Neural cell (in vitro differentiated cells): ENCODE data around the gene HECW1. TPM values are rescaled to one million over a fixed set of nuclear protein-coding genes. Genes with fewer than 3 reads are reported as not detected.

Experiments used
- H2AFZ ChIP-seq: fragments of 200-600, 300-800 bp; sonication (generic), shearing (Covaris generic); 2 replicates; pipeline ENCODE4 v1.6.0; 2014; ENCODE audit warnings: low read depth, mild to moderate bottlenecking, antibody characterized with exemption, low read length, moderate library complexity
- H3F3A ChIP-seq: fragments of 200-600 bp; shearing (Covaris generic); 2 replicates; pipeline ENCODE4 v1.6.1; 2016; ENCODE audit warnings: mild to moderate bottlenecking, moderate library complexity, mixed read lengths, antibody characterized with exemption, low read length; ENCODE audit not compliant: insufficient read depth, poor library complexity, severe bottlenecking
- H3K27ac ChIP-seq: fragments of 200-600, 300-800 bp; sonication (generic), shearing (Covaris generic); 2 replicates; pipeline ENCODE4 v1.5.1; 2014; ENCODE audit warnings: mild to moderate bottlenecking, low read length, moderate library complexity
- H3K27me3 ChIP-seq: fragments of 300-800, 200-600 bp; sonication (generic), shearing (Covaris generic); 2 replicates; pipeline ENCODE4 v1.6.0; 2014; ENCODE audit warnings: mild to moderate bottlenecking, low read depth, low read length, moderate library complexity; ENCODE audit not compliant: insufficient read depth
- H3K36me3 ChIP-seq: fragments of 300-800, 200-600 bp; sonication (generic), shearing (Covaris generic); 2 replicates; pipeline ENCODE4 v1.5.1; 2014; ENCODE audit warnings: mild to moderate bottlenecking, antibody characterized with exemption, low read length, moderate library complexity; ENCODE audit not compliant: insufficient read depth
- H3K4me2 ChIP-seq: fragments of 300-800, 200-600 bp; sonication (generic), shearing (Covaris generic); 2 replicates; pipeline ENCODE4 v1.6.0; 2014; ENCODE audit warnings: mild to moderate bottlenecking, low read length
- H3K4me3 ChIP-seq: fragments of 300-800, 200-600 bp; sonication (generic), shearing (Covaris generic); 2 replicates; pipeline ENCODE4 v1.5.1; 2014; ENCODE audit warnings: mild to moderate bottlenecking, low read length, moderate library complexity
- H3K79me2 ChIP-seq: fragments of 200-600 bp; shearing (Covaris generic); replicated peaks from 2 replicates; pipeline ENCODE4 v1.6.0; 2014; ENCODE audit warnings: mild to moderate bottlenecking, low read length, moderate library complexity; ENCODE audit not compliant: insufficient read depth
- H3K9ac ChIP-seq: fragments of 300-800, 200-600 bp; sonication (generic), shearing (Covaris generic); 2 replicates; pipeline ENCODE4 v1.6.1; 2016; ENCODE audit warnings: mild to moderate bottlenecking, low read length, mixed read lengths
- H3K9me2 ChIP-seq: fragments of 200-600 bp; shearing (Covaris generic); 2 replicates; pipeline ENCODE4 v1.6.1; 2016; ENCODE audit warnings: mild to moderate bottlenecking, low read length, mixed read lengths; ENCODE audit not compliant: insufficient read depth
- H3K9me3 ChIP-seq: fragments of 200-600, 300-800 bp; sonication (generic), shearing (Covaris generic); 2 replicates; pipeline ENCODE4 v1.6.1; 2016; ENCODE audit warnings: mild to moderate bottlenecking, mixed run types, low read length, moderate library complexity, mixed read lengths
- H4K20me1 ChIP-seq: fragments of 200-600 bp; shearing (Covaris generic); 2 replicates; pipeline ENCODE4 v1.6.1; 2016; ENCODE audit warnings: mild to moderate bottlenecking, mixed run types; ENCODE audit not compliant: insufficient read depth
- CTCF ChIP-seq: fragments of 450-650 bp; IDR thresholded peaks from 2 replicates; pipeline ENCODE4 v1.5.1; 2014; ENCODE audit warnings: antibody characterized with exemption, mild to moderate bottlenecking, moderate library complexity; ENCODE audit not compliant: poor library complexity, severe bottlenecking
- EP300 ChIP-seq: fragments of 450-650 bp; conservative IDR thresholded peaks from 2 replicates; pipeline ENCODE4 v1.6.1; 2014; ENCODE audit warnings: antibody characterized with exemption, mild to moderate bottlenecking, moderate library complexity; ENCODE audit not compliant: poor library complexity, severe bottlenecking
- EZH2 ChIP-seq: fragments of 200-600, 300-800 bp; shearing (Covaris generic), sonication (generic); IDR thresholded peaks from 2 replicates; pipeline ENCODE4 v1.6.1; 2014; ENCODE audit warnings: antibody characterized with exemption, low read length, borderline replicate concordance, mild to moderate bottlenecking; ENCODE audit not compliant: insufficient read depth, poor library complexity, severe bottlenecking
- MXI1 ChIP-seq: fragments of 450-650 bp; conservative IDR thresholded peaks from 2 replicates; pipeline ENCODE4 v1.6.1; 2014; ENCODE audit warnings: antibody characterized with exemption, mild to moderate bottlenecking; ENCODE audit not compliant: poor library complexity, severe bottlenecking
- POLR2AphosphoS5 ChIP-seq: IDR thresholded peaks from 2 replicates; pipeline ENCODE4 v1.6.1; 2012
- RAD21 ChIP-seq: fragments of 450-650 bp; conservative IDR thresholded peaks from 2 replicates; pipeline ENCODE4 v1.6.1; 2014; ENCODE audit warnings: antibody characterized with exemption, mild to moderate bottlenecking, moderate library complexity
- SMC3 ChIP-seq: fragments of 450-650 bp; conservative IDR thresholded peaks from 2 replicates; pipeline ENCODE4 v1.6.1; 2014; ENCODE audit warnings: antibody characterized with exemption, mild to moderate bottlenecking, moderate library complexity; ENCODE audit not compliant: poor library complexity
- TAF1 ChIP-seq: IDR thresholded peaks from 2 replicates; pipeline ENCODE4 v1.6.1; 2012; ENCODE audit warnings: low read depth
- polyA plus RNA-seq: library from polyadenylated mRNA; depleted of rRNA; stranded (reverse); fragments of >200 nt; gene quantifications from 2 replicates; pipeline ENCODE4 v1.2.3, GENCODE V29; 2014
- TF ChIP-seq, protein P1 (sequence below): IDR thresholded peaks from 2 replicates; pipeline ENCODE4 v1.6.1; 2012; ENCODE audit warnings: borderline replicate concordance

Gene HECW1
- polyA plus RNA-seq, 1 donor from 2014 or later = 13.8 TPM

DNA sequence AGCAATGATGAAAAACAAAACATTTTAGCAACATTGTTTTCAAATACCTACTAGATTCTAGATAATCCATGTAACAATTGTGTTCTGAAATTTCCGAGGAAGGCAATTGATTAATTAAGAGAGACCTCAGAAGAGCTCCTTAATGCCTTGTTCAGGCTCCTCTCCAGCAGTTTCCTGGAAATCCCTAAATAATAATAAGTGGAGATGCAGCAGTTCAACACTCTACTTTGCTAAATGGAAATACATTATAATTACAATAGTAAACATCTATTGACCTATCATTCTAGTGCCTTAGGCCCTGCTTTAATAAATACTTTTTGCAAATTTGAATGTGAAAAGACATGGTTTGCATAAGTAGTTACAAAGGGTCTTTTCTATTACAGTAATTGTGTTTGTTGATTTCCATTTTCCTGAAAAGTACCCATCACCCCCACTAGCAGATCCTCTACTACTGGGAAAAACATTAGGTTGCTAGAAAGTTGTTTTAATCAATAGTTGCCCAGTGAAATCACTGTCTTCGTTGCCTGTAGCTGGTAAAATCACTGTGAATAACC lies 283.8 kb downstream of the HECW1 start (continued):
- no peak for TF ChIP-seq MXI1

GRCh38 chr7:43398831-43399230 lies 286.4 kb downstream of the HECW1 start:
- no peak overlapping the region for H3K9ac ChIP-seq
- H3K9me3 ChIP-seq = no peaks in the 10 kb centered on the region
- no peaks in the 10 kb centered on the region for H3K27me3 ChIP-seq
- H4K20me1 ChIP-seq = no peaks in the 10 kb centered on the region
- H3K9me2 ChIP-seq = no peaks in the 10 kb centered on the region
- H3K4me3 ChIP-seq = no peak overlapping the region
- no peaks in the 10 kb centered on the region for H3K79me2 ChIP-seq
- H3K36me3 ChIP-seq = peaks cover 3% of the 10 kb centered on the region
- no peak for TF ChIP-seq EZH2
- no peak for TF ChIP-seq TAF1
- H3K27ac ChIP-seq = no peak overlapping the region
- H2AFZ ChIP-seq = no peak overlapping the region
- no peak overlapping the region for H3K4me2 ChIP-seq
- H3F3A ChIP-seq = no peaks in the 10 kb centered on the region

GRCh38 chr7:43405948-43406347 lies 293.5 kb downstream of the HECW1 start:
- H3K9ac ChIP-seq = no peak overlapping the region
- peaks cover 8% of the 10 kb centered on the region for H3K36me3 ChIP-seq
- no peaks in the 10 kb centered on the region for H3F3A ChIP-seq
- no peaks in the 10 kb centered on the region for H3K27me3 ChIP-seq
- no peaks in the 10 kb centered on the region for H3K9me3 ChIP-seq
- no peaks in the 10 kb centered on the region for H3K9me2 ChIP-seq
- no peaks in the 10 kb centered on the region for H4K20me1 ChIP-seq
- no peak overlapping the region for H3K27ac ChIP-seq
- no peaks in the 10 kb centered on the region for H3K79me2 ChIP-seq
- no peak overlapping the region for H2AFZ ChIP-seq
- H3K4me3 ChIP-seq = no peak overlapping the region
- TF ChIP-seq TAF1 (no peak), MXI1 (no peak), RAD21 (no peak), SMC3 (no peak), CTCF (no peak), EP300 (no peak), EZH2 (no peak), POLR2AphosphoS5 (no peak)
- TF ChIP-seq, protein P1, sequence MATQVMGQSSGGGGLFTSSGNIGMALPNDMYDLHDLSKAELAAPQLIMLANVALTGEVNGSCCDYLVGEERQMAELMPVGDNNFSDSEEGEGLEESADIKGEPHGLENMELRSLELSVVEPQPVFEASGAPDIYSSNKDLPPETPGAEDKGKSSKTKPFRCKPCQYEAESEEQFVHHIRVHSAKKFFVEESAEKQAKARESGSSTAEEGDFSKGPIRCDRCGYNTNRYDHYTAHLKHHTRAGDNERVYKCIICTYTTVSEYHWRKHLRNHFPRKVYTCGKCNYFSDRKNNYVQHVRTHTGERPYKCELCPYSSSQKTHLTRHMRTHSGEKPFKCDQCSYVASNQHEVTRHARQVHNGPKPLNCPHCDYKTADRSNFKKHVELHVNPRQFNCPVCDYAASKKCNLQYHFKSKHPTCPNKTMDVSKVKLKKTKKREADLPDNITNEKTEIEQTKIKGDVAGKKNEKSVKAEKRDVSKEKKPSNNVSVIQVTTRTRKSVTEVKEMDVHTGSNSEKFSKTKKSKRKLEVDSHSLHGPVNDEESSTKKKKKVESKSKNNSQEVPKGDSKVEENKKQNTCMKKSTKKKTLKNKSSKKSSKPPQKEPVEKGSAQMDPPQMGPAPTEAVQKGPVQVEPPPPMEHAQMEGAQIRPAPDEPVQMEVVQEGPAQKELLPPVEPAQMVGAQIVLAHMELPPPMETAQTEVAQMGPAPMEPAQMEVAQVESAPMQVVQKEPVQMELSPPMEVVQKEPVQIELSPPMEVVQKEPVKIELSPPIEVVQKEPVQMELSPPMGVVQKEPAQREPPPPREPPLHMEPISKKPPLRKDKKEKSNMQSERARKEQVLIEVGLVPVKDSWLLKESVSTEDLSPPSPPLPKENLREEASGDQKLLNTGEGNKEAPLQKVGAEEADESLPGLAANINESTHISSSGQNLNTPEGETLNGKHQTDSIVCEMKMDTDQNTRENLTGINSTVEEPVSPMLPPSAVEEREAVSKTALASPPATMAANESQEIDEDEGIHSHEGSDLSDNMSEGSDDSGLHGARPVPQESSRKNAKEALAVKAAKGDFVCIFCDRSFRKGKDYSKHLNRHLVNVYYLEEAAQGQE = no peak
- no peak overlapping the region for H3K4me2 ChIP-seq
